ENCODE data around the gene ARHGEF10L. TPM values are rescaled to one million over a fixed set of nuclear protein-coding genes. Genes with fewer than 3 reads are reported as not detected.

ARHGEF10L gene
- total RNA-seq, 2 donors from 2014 or later, result 81.4 to 93.1 TPM

DNA sequence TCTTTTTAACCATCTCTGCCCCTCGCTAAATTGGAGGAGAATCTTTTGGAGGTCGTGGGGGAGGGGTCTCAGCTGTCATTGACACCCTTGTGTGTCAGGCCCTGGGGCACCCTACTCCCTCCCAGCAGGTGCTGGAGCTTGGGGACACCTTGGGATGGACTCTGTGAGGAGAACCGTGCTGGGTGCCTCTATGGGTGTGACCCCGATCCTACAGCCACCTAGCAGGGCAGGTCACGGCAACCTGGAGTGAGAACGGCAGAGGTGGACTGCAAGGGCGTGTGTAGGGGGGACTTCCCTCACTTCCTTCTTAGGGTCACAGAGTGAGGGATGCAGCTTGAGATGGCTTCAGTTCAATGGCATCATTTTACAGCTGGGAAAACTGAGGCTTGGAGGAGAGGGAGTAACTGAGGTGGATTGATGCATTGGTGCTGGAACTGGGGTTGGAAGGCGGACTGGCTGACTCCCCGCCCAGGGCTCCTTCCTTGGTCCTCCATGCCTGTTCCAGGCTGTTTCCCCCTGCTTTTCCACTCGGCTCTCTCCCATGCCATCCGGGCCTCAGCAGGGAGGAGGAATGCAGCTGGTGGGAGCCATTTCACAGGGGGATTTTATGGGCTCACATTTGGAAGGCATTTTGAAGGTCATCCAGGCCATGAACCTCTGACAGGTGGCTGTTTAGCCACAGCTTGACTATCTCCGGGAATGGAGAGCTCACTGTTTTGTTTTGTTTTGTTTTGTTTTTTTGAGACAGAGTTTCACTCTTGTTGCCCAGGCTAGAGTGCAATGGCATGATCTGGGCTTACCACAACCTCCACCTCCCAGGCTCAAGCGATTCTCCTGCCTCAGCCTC, 18.8 kb upstream of the ARHGEF10L start:
- Histone ChIP-seq H3K9me3 (no peaks in the 10 kb centered on the region), H3K27ac (peak overlapping the region in 2 of 4 donors; percentile 49 to 59), H3K36me3 (replicated peaks in 1 of 2; ENCODE audit: insufficient read depth in 1 of 2, low read depth in 2 of 2) (no peaks in the 10 kb centered on the region), H3K27me3 (no peaks in the 10 kb centered on the region), H3K4me3 (no peak overlapping the region), H3K4me1 (peaks cover 38% of the 10 kb centered on the region)
- intact Hi-C loops (cut with DNase I), result no loop called here
- ATAC-seq, result no peak
- WGBS, 2 donors, result 71 to 81% methylated on average over 8 to 13 of the region's 13 CpGs
- TF ChIP-seq, protein P1, sequence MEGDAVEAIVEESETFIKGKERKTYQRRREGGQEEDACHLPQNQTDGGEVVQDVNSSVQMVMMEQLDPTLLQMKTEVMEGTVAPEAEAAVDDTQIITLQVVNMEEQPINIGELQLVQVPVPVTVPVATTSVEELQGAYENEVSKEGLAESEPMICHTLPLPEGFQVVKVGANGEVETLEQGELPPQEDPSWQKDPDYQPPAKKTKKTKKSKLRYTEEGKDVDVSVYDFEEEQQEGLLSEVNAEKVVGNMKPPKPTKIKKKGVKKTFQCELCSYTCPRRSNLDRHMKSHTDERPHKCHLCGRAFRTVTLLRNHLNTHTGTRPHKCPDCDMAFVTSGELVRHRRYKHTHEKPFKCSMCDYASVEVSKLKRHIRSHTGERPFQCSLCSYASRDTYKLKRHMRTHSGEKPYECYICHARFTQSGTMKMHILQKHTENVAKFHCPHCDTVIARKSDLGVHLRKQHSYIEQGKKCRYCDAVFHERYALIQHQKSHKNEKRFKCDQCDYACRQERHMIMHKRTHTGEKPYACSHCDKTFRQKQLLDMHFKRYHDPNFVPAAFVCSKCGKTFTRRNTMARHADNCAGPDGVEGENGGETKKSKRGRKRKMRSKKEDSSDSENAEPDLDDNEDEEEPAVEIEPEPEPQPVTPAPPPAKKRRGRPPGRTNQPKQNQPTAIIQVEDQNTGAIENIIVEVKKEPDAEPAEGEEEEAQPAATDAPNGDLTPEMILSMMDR (IDR thresholded peaks at IDR 0.05), result no peak
- no peak for TF ChIP-seq POLR2A (IDR thresholded peaks at IDR 0.05)
- no peak for DNase-seq

DNA sequence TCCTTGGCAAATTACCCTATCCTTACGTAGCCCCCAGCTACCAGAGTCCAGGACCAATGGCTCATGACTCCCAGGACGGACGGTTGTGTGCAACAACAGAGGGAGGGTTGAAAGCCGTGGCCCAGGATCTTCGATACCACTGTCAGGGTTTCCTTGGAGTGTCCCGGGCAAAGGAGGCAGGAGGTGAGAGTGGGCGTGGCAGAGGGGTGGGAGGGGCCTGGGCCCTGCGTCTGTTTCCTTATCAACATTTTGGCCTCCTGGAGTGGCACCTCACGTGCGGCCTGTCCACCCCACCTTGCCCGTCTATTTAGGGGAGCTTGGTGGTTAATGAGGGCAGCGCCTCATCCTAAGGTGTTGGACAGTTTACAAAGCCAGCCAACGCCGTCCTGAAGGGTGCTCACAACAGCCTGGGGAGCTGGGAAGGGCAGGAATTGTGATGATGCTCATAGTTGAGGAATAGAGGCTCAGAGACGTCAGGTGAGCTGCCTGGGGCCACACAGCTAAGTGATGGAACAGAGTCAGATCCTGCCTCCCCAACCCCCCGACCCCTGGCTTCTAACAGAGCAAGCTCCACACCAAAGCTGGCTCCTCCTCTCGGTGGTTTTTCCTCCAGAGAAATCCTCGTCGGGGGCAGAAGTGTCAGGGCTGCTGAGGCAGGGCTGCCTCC, 17.4 kb upstream of the ARHGEF10L start:
- Histone ChIP-seq H3K4me3 (no peak overlapping the region), H3K27me3 (no peaks in the 10 kb centered on the region), H3K9me3 (no peaks in the 10 kb centered on the region), H3K27ac (no peak overlapping the region), H3K4me1 (peaks cover 28% of the 10 kb centered on the region), H3K36me3 (replicated peaks in 1 of 2; ENCODE audit: insufficient read depth in 1 of 2, low read depth in 2 of 2) (no peaks in the 10 kb centered on the region)
- TF ChIP-seq POLR2A (IDR thresholded peaks at IDR 0.05), result no peak
- TF ChIP-seq, protein P1 (IDR thresholded peaks at IDR 0.05), result no peak
- no peak for DNase-seq
- 65 to 74% methylated on average over 14 to 17 of the region's 19 CpGs for whole genome bisulfite sequencing, 2 donors
- intact Hi-C loops (cut with DNase I), result no loop called here
- ATAC-seq, result no peak

DNA sequence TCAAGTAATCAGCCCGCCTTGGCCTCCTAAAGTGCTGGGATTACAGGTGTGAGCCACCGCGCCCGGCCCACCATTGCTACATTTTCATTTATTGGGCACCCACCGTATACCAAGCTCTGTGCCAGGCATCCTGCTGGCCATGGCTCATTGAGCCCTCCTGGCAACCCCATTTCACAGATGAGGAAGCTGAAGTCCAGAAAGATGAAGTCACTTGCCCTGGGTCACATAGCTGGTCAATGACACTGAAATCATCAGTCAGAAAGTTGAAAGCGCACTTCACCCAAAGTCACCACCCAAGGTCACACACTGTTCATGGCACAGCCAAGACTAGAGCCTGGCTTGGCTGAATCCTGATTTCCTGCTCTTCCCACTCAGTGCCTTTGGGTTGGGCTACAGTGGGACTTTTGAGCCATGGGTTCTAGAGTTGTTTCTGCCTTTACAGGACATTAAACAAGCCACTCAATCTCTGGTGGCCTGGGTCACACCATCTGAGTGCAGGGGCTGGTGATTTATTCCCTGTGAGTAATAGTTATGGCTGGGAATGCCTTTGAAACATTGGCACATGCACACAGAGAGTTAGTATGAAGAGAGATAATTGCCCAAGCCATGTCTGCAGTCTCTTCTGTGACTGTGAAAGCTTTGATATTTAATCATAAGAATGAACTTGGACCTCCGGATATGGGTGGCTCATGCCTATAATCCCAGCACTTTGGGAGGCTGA, 16.0 kb upstream of the ARHGEF10L start:
- Histone ChIP-seq H3K36me3 (replicated peaks in 1 of 2; ENCODE audit: insufficient read depth in 1 of 2, low read depth in 2 of 2) (no peaks in the 10 kb centered on the region), H3K27ac (no peak overlapping the region), H3K9me3 (no peaks in the 10 kb centered on the region), H3K27me3 (no peaks in the 10 kb centered on the region), H3K4me3 (no peak overlapping the region), H3K4me1 (peaks cover 27% of the 10 kb centered on the region)
- 83 to 96% methylated on average over 7 of the region's 7 CpGs for WGBS, 2 donors
- DNase-seq (no peak), ATAC-seq (no peak)
- intact Hi-C loops (cut with DNase I), result no loop called here
- TF ChIP-seq POLR2A (IDR thresholded peaks at IDR 0.05), result no peak
- TF ChIP-seq, protein P1 (IDR thresholded peaks at IDR 0.05), result no peak

- peak overlapping the region in 1 of 4 donors; percentile 24 for H3K27ac ChIP-seq
- intact Hi-C loops (cut with DNase I), result no loop called here
Observed at GRCh38 chr1:17524645-17525044, 14.9 kb upstream of the ARHGEF10L start.

More at GRCh38 chr1:17524645-17525044, 14.9 kb upstream of the ARHGEF10L start:
- H3K9me3 ChIP-seq, result no peaks in the 10 kb centered on the region
- TF ChIP-seq POLR2A (IDR thresholded peaks at IDR 0.05), result no peak
- TF ChIP-seq, protein P1 (IDR thresholded peaks at IDR 0.05), result no peak
- H3K4me1 ChIP-seq, result peaks cover 27% of the 10 kb centered on the region
- H3K4me3 ChIP-seq, result no peak overlapping the region
- no peak for DNase-seq
- WGBS, 2 donors, result 58 to 65% methylated on average over 2 of the region's 2 CpGs
- H3K36me3 ChIP-seq (replicated peaks in 1 of 2; ENCODE audit: insufficient read depth in 1 of 2, low read depth in 2 of 2), result no peaks in the 10 kb centered on the region
- no peaks in the 10 kb centered on the region for H3K27me3 ChIP-seq
- no peak for ATAC-seq
